Testis (tissue), 2 donors: Measurements from ENCODE around the gene IFFO2.
A peak's percentile ranks its signal among the peaks of the same experiment; 100 is the strongest.

ENCODE experiments used
- CTCF ChIP-seq, 3 experiments: fragments of 450-650 bp in 2 of 3; fragments of 200-600 bp in 1 of 3; sonication (generic) in 1 of 3; IDR thresholded peaks; one replicate each; pipeline ENCODE4 v1.5.1; 2016 to 2019; ENCODE audit warnings: antibody characterized with exemption in 3 of 3, mild to moderate bottlenecking in 2 of 3, moderate library complexity in 1 of 3
- POLR2A ChIP-seq: fragments of 450-650 bp; IDR thresholded peaks from one replicate; pipeline ENCODE4 v1.6.1; 2017; ENCODE audit warnings: antibody characterized with exemption, mild to moderate bottlenecking, moderate library complexity

GRCh38 chr1:18902523-18903290, 53.8 kb downstream of the IFFO2 start, which contains the start of gene ALDH4A1:
- TF ChIP-seq CTCF (IDR thresholded peaks at IDR 0.05), result peak in 2 of 3 experiments; percentile 24 to 31
- no peak for TF ChIP-seq POLR2A
